Chondrocyte (in vitro differentiated cells): ENCODE measurements around the gene ZNF165. TPM values are rescaled to one million over a fixed set of nuclear protein-coding genes. Genes with fewer than 3 reads are reported as not detected.
"Not testable (repeated sequence)": the region's sequence is repeated elsewhere in the genome, so short reads cannot be mapped to it uniquely, and the experiment has no call there.

Source experiments
- DNase-seq: peaks from one replicate; pipeline ENCODE4 v3.0.0; 2021; ENCODE audit warnings: mixed read lengths, low spot score
- H3K27ac Mint-ChIP-seq: one replicate; pipeline ENCODE4 v1.8.0; 2021; ENCODE audit warnings: mild to moderate bottlenecking, moderate library complexity, mixed read lengths; ENCODE audit not compliant: unreplicated experiment
- H3K27me3 Mint-ChIP-seq: 2 replicates; pipeline ENCODE4 v1.8.0; 2021; ENCODE audit warnings: low read depth, mixed read lengths
- H3K36me3 Mint-ChIP-seq: 2 replicates; pipeline ENCODE4 v1.8.0; 2021; ENCODE audit warnings: low read depth, mixed read lengths
- H3K4me1 Mint-ChIP-seq: 2 replicates; pipeline ENCODE4 v1.8.0; 2021; ENCODE audit warnings: low read depth, mild to moderate bottlenecking, mixed read lengths
- H3K4me3 Mint-ChIP-seq: one replicate; pipeline ENCODE4 v1.8.0; 2021; ENCODE audit warnings: mild to moderate bottlenecking, moderate library complexity, mixed read lengths; ENCODE audit not compliant: unreplicated experiment
- H3K9me3 Mint-ChIP-seq: 2 replicates; pipeline ENCODE4 v1.8.0; 2021; ENCODE audit warnings: low read depth, mixed read lengths
- CTCF ChIP-seq: fragments of 200-600 bp; sonication (generic); IDR thresholded peaks from 2 replicates; pipeline ENCODE4 v1.5.0; 2021; ENCODE audit warnings: antibody characterized with exemption, mild to moderate bottlenecking, moderate library complexity
- long read RNA-seq: library from polyadenylated mRNA; stranded (forward); transcript quantifications from one replicate; pipeline ENCODE4 v2.0.0, GENCODE V29; 2021
- total RNA-seq: library from RNA; stranded (reverse); gene quantifications from 3 replicates; pipeline ENCODE4 v1.2.1, GENCODE V29; 2021

The ZNF165 gene
- 0.25 to 0.39 TPM (median 0.26 TPM) in 3 replicates for total RNA-seq
- long read RNA-seq: 0 reads

GRCh38 chr6:28080381-28080630 lies at the start of gene ZNF165:
ZNF165 (plus strand) TSS chr6:28080568; CDS start chr6:28085481, 4,913 bp downstream.
- Mint-ChIP-seq H3K27ac (peak within 1 kb of the TSS; percentile 98), H3K4me1 (peaks cover 11% of the 10 kb centered on the region), H3K4me3 (peak within 1 kb of the TSS; percentile 96)
- DNase-seq, H3K9me3 Mint-ChIP-seq, H3K36me3 Mint-ChIP-seq, H3K27me3 Mint-ChIP-seq: not testable (repeated sequence)
- peak; percentile 4 for TF ChIP-seq CTCF

DNA sequence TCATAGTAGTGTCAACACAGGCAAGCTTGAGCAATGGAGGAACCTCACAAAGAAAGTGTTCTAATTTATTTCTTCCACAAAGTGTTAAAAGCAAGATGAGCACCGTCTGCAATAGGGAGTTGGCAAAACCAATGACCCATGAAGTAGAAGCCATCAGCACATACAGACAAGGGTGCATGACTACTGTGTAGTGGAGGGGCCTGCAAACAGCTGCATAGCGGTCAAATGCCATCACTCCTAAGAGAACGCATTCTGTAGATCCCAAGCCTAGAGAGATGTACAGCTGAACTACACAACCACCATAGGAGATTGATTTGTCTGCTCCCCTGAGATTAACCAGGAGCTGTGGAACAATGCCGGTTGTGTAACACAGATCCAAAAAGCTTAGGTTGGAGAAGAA lies 26.8 kb upstream of the ZNF165 start:
- TF ChIP-seq CTCF: no peak
- DNase-seq: no peak
- Mint-ChIP-seq H3K27ac (no peak overlapping the region), H3K36me3 (no peaks in the 10 kb centered on the region), H3K4me1 (no peaks in the 10 kb centered on the region), H3K9me3 (no peaks in the 10 kb centered on the region), H3K4me3 (no peak overlapping the region), H3K27me3 (peaks cover 29% of the 10 kb centered on the region)

GRCh38 chr6:28060405-28060804 lies 20.0 kb upstream of the ZNF165 start:
- DNase-seq: no peak
- Mint-ChIP-seq H3K27me3 (peaks cover 22% of the 10 kb centered on the region), H3K4me3 (no peak overlapping the region), H3K9me3 (no peaks in the 10 kb centered on the region), H3K36me3 (no peaks in the 10 kb centered on the region), H3K27ac (no peak overlapping the region), H3K4me1 (no peaks in the 10 kb centered on the region)
- TF ChIP-seq CTCF: no peak

- H3K27me3 Mint-ChIP-seq: peaks cover 30% of the 10 kb centered on the region
- no peak for TF ChIP-seq CTCF
- no peak for DNase-seq
- H3K9me3 Mint-ChIP-seq: no peaks in the 10 kb centered on the region
- no peaks in the 10 kb centered on the region for H3K36me3 Mint-ChIP-seq
- H3K4me1 Mint-ChIP-seq: no peaks in the 10 kb centered on the region
- no peak overlapping the region for H3K4me3 Mint-ChIP-seq
- no peak overlapping the region for H3K27ac Mint-ChIP-seq
Measured at GRCh38 chr6:28064272-28064671, 16.1 kb upstream of the ZNF165 start.

- DNase-seq: no peak
- H3K4me1 Mint-ChIP-seq: no peaks in the 10 kb centered on the region
- H3K9me3 Mint-ChIP-seq: no peaks in the 10 kb centered on the region
- H3K4me3 Mint-ChIP-seq: no peak overlapping the region
- TF ChIP-seq CTCF: no peak
- H3K36me3 Mint-ChIP-seq: no peaks in the 10 kb centered on the region
- no peak overlapping the region for H3K27ac Mint-ChIP-seq
- peaks cover 32% of the 10 kb centered on the region for H3K27me3 Mint-ChIP-seq
Measured at GRCh38 chr6:28068067-28068466, 12.3 kb upstream of the ZNF165 start.

DNA sequence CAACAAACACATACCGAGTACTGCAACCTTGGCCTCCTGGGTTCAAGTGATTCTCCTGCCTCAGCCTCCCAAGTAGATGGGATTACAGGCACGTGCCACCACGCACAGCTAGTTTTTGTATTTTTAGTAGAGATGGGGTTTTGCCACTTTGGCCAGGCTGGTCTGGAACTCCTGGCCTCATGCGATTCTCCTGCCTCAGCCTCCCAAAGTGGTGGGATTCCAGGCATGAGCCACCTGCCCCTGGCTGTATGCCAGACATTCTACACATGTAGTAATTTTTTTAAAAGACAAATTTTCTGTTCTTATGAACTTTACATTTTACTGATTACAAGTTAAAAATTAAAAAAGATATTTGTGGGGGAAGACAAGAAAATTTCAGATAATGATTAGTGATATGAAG lies 9.4 kb upstream of the ZNF165 start:
- not testable (repeated sequence) for H3K9me3 Mint-ChIP-seq, H3K36me3 Mint-ChIP-seq, H3K4me3 Mint-ChIP-seq, DNase-seq, H3K27ac Mint-ChIP-seq, H3K4me1 Mint-ChIP-seq
- peaks cover 34% of the 10 kb centered on the region for H3K27me3 Mint-ChIP-seq
